ENCODE data around the gene S1PR4. TPM values are rescaled to one million over a fixed set of nuclear protein-coding genes. Genes with fewer than 3 reads are reported as not detected.
A peak's percentile ranks its signal among the peaks of the same experiment; 100 is the strongest.
"Not testable (repeated sequence)": the region's sequence is repeated elsewhere in the genome, so short reads cannot be mapped to it uniquely, and the experiment has no call there.

S1PR4 gene
- total and polyA plus RNA-seq, 3 experiments from 2014 or later: 64.3 to 494 (median 68.9) TPM

- H3K27ac Mint-ChIP-seq: peak overlapping the region in 2 of 8 donors; percentile 76
Observed at GRCh38 chr19:3149089-3149488, 29.5 kb upstream of the S1PR4 start.

GRCh38 chr19:3149526-3150505 is 28.8 kb upstream of the S1PR4 start:
- peaks cover 0 to 4% (median 1%) of the 10 kb centered on the region in 3 donors for H3K4me1 Mint-ChIP-seq
- Histone ChIP-seq H3K27me3 (ENCODE audit: insufficient read depth, low read length, poor library complexity, severe bottlenecking) (no peaks in the 10 kb centered on the region), H3K27ac (ENCODE audit: low read depth, low read length) (no peak overlapping the region), H3K9me3 (ENCODE audit: low read length) (no peaks in the 10 kb centered on the region), H3K4me3 (ENCODE audit: low read length) (no peak overlapping the region), H3K4me1 (ENCODE audit: insufficient read depth, low read length) (peaks cover 5% of the 10 kb centered on the region), H3K36me3 (ENCODE audit: insufficient read depth, low read length) (no peaks in the 10 kb centered on the region)
- ChIA-PET POLR2A (no interaction called here), CTCF (no interaction called here)
- H3K27ac Mint-ChIP-seq: peak overlapping the region in 2 of 8 donors; percentile 76
- no peak overlapping the region for H3K4me3 Mint-ChIP-seq
- H3K27me3 Mint-ChIP-seq: no peaks in the 10 kb centered on the region
- no peaks in the 10 kb centered on the region for H3K36me3 Mint-ChIP-seq
- no peaks in the 10 kb centered on the region for H3K9me3 Mint-ChIP-seq
- no peak for DNase-seq

More at GRCh38 chr19:3149089-3149488, 29.5 kb upstream of the S1PR4 start:
- Mint-ChIP-seq H3K36me3 (no peaks in the 10 kb centered on the region), H3K4me3 (no peak overlapping the region), H3K4me1 (peaks cover 0 to 4% (median 1%) of the 10 kb centered on the region in 3 donors), H3K27me3 (no peaks in the 10 kb centered on the region), H3K9me3 (no peaks in the 10 kb centered on the region)
- no peak overlapping the region for H3K27ac ChIP-seq (ENCODE audit: low read depth, low read length)
- no peaks in the 10 kb centered on the region for H3K27me3 ChIP-seq (ENCODE audit: insufficient read depth, low read length, poor library complexity, severe bottlenecking)
- no peak for DNase-seq
- H3K36me3 ChIP-seq (ENCODE audit: insufficient read depth, low read length): no peaks in the 10 kb centered on the region
- no peaks in the 10 kb centered on the region for H3K4me1 ChIP-seq (ENCODE audit: insufficient read depth, low read length)
- H3K4me3 ChIP-seq (ENCODE audit: low read length): no peak overlapping the region
- CTCF ChIA-PET: no interaction called here
- POLR2A ChIA-PET: no interaction called here
- no peaks in the 10 kb centered on the region for H3K9me3 ChIP-seq (ENCODE audit: low read length)

DNA sequence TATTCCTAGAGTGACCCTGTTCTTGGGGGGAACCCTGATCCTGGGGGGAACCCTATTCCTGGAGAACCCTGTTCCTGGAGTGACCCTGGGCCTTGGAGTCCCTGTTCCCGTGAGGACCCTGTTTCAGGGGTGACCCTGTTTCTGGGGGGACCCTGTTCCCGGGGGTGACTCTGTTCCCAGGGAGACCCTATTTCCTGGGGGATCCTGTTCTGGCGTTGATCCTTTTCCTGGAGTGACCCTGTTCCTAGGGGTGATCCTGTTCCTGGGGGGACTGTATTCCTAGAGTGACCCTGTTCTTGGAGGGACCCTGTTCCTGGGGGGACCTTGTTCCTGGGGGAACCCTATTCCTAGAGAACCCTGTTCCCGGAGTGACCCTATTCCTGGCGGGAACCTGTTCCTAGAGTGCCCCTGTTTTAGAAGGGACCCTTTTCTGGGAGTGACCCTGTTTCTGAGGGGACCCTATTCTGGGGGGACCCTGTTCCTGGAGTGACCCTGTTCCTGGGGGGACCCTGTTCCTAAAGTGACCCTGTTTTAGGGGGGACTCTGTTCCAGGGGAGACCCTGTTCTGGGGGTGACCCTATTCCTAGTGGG is 27.7 kb upstream of the S1PR4 start:
- no peaks in the 10 kb centered on the region for H3K27me3 Mint-ChIP-seq
- no peak overlapping the region for H3K27ac Mint-ChIP-seq
- no peak overlapping the region for H3K4me3 ChIP-seq (ENCODE audit: low read length)
- POLR2A ChIA-PET: no interaction called here
- CTCF ChIA-PET: no interaction called here
- H3K36me3 ChIP-seq (ENCODE audit: insufficient read depth, low read length): no peaks in the 10 kb centered on the region
- peaks cover 15% of the 10 kb centered on the region for H3K4me1 ChIP-seq (ENCODE audit: insufficient read depth, low read length)
- H3K36me3 Mint-ChIP-seq: no peaks in the 10 kb centered on the region
- no peaks in the 10 kb centered on the region for H3K9me3 Mint-ChIP-seq
- H3K27me3 ChIP-seq (ENCODE audit: insufficient read depth, low read length, poor library complexity, severe bottlenecking): no peaks in the 10 kb centered on the region
- no peak overlapping the region for H3K27ac ChIP-seq (ENCODE audit: low read depth, low read length)
- no peak for DNase-seq
- H3K4me3 Mint-ChIP-seq: no peak overlapping the region
- no peaks in the 10 kb centered on the region for H3K9me3 ChIP-seq (ENCODE audit: low read length)
- H3K4me1 Mint-ChIP-seq: peaks cover 0 to 4% (median 1%) of the 10 kb centered on the region in 3 donors

DNA sequence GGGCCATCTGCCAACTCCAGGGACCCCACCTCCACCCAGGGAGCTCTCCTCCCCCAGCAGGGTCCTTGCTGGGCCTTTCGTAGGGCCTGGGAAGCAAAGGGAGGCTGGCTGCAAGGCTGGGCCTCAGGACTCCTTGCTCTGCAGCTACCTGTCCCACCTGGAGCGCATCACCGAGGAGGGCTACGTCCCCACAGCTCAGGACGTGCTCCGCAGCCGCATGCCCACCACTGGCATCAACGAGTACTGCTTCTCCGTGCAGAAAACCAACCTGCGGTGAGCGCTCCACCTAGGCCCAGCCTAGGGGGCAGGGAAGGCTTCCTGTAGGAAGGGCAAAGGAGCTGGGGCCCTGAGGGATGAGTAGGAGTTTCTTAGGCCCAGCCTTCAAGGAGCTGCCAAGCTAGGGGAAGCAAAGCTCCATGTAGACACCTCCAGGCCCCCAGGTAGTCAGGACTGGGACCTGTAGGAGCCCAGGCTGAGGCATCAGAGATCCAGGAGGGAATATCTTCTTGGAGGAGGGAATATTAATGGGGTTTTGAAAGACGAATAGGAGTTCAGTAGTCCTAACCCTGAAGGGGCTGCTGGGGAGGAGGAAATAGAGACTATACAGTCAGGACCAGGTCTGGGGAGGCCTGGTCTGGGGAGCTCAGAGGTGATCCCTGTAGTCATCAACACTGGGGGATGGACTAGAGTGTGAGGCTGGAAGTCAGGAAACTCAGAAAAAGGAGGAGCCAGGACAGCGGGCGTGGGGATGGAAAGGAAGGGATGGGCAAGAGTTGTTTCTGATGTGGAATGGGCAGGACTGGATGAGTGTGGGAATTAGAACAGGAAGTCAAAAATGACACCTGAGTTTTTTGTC is 26.8 kb upstream of the S1PR4 start:
- Mint-ChIP-seq H3K27me3 (no peaks in the 10 kb centered on the region), H3K4me3 (no peak overlapping the region), H3K36me3 (no peaks in the 10 kb centered on the region), H3K9me3 (no peaks in the 10 kb centered on the region), H3K4me1 (peaks cover 0 to 4% (median 0%) of the 10 kb centered on the region in 3 donors), H3K27ac (no peak overlapping the region)
- H3K36me3 ChIP-seq (ENCODE audit: insufficient read depth, low read length): no peaks in the 10 kb centered on the region
- DNase-seq: no peak
- H3K27ac ChIP-seq (ENCODE audit: low read depth, low read length): no peak overlapping the region
- CTCF ChIA-PET: interaction anchor here (0.6 to 1.8 kb wide), 2 partner anchors 10 to 13 kb away, joined by 3 to 5 read pairs; no protein-coding TSS in a partner anchor
- no peaks in the 10 kb centered on the region for H3K9me3 ChIP-seq (ENCODE audit: low read length)
- no peak overlapping the region for H3K4me3 ChIP-seq (ENCODE audit: low read length)
- POLR2A ChIA-PET: no interaction called here
- peaks cover 19% of the 10 kb centered on the region for H3K4me1 ChIP-seq (ENCODE audit: insufficient read depth, low read length)
- no peaks in the 10 kb centered on the region for H3K27me3 ChIP-seq (ENCODE audit: insufficient read depth, low read length, poor library complexity, severe bottlenecking)

- no peak overlapping the region for H3K27ac ChIP-seq (ENCODE audit: low read depth, low read length)
- no peaks in the 10 kb centered on the region for H3K36me3 ChIP-seq (ENCODE audit: insufficient read depth, low read length)
- peaks cover 19% of the 10 kb centered on the region for H3K4me1 ChIP-seq (ENCODE audit: insufficient read depth, low read length)
- ChIA-PET CTCF (interaction anchor here (1.0 to 1.8 kb wide), 2 partner anchors 9 to 22 kb away, joined by 3 to 5 read pairs; no protein-coding TSS in a partner anchor), POLR2A (no interaction called here)
- H3K27me3 ChIP-seq (ENCODE audit: insufficient read depth, low read length, poor library complexity, severe bottlenecking): no peaks in the 10 kb centered on the region
- Mint-ChIP-seq H3K27ac (no peak overlapping the region), H3K27me3 (no peaks in the 10 kb centered on the region), H3K9me3 (no peaks in the 10 kb centered on the region), H3K4me1 (peaks cover 0 to 4% (median 2%) of the 10 kb centered on the region in 3 donors), H3K36me3 (no peaks in the 10 kb centered on the region), H3K4me3 (no peak overlapping the region)
- H3K9me3 ChIP-seq (ENCODE audit: low read length): no peaks in the 10 kb centered on the region
- DNase-seq: no peak
- no peak overlapping the region for H3K4me3 ChIP-seq (ENCODE audit: low read length)
Observed at GRCh38 chr19:3152419-3152780, 26.2 kb upstream of the S1PR4 start.

- H3K4me3 ChIP-seq (ENCODE audit: low read length): no peak overlapping the region
- no peak for DNase-seq
- Mint-ChIP-seq H3K36me3 (no peaks in the 10 kb centered on the region), H3K4me1 (peaks cover 0 to 6% (median 4%) of the 10 kb centered on the region in 3 donors), H3K9me3 (no peaks in the 10 kb centered on the region), H3K27me3 (no peaks in the 10 kb centered on the region), H3K27ac (no peak overlapping the region), H3K4me3 (no peak overlapping the region)
- peaks cover 19% of the 10 kb centered on the region for H3K4me1 ChIP-seq (ENCODE audit: insufficient read depth, low read length)
- ChIA-PET POLR2A (no interaction called here), CTCF (interaction anchor here (1.0 to 1.8 kb wide), 2 partner anchors 8 to 23 kb away, joined by 3 to 5 read pairs; no protein-coding TSS in a partner anchor)
- H3K27ac ChIP-seq (ENCODE audit: low read depth, low read length): no peak overlapping the region
- no peaks in the 10 kb centered on the region for H3K36me3 ChIP-seq (ENCODE audit: insufficient read depth, low read length)
- H3K9me3 ChIP-seq (ENCODE audit: low read length): no peaks in the 10 kb centered on the region
- H3K27me3 ChIP-seq (ENCODE audit: insufficient read depth, low read length, poor library complexity, severe bottlenecking): no peaks in the 10 kb centered on the region
Observed at GRCh38 chr19:3153286-3154230, 25.0 kb upstream of the S1PR4 start.

GRCh38 chr19:3154447-3154846 is 24.1 kb upstream of the S1PR4 start:
- H3K4me3 Mint-ChIP-seq: peak overlapping the region in 4 of 7 donors; percentile 72 to 87 (median 80)
- CTCF ChIA-PET: interaction anchor here (1.6 kb wide), 1 partner anchor 9 kb away, joined by 3 read pairs; no protein-coding TSS in a partner anchor
- H3K4me1 Mint-ChIP-seq; POLR2A ChIA-PET; H3K36me3 ChIP-seq (ENCODE audit: insufficient read depth, low read length); DNase-seq; H3K9me3 ChIP-seq (ENCODE audit: low read length); H3K36me3 Mint-ChIP-seq; H3K9me3 Mint-ChIP-seq; H3K27me3 ChIP-seq (ENCODE audit: insufficient read depth, low read length, poor library complexity, severe bottlenecking); H3K27me3 Mint-ChIP-seq: not testable (repeated sequence)
- Histone ChIP-seq H3K4me3 (ENCODE audit: low read length) (peak overlapping the region; percentile 52), H3K27ac (ENCODE audit: low read depth, low read length) (peak overlapping the region; percentile 64), H3K4me1 (ENCODE audit: insufficient read depth, low read length) (peaks cover 19% of the 10 kb centered on the region)
- H3K27ac Mint-ChIP-seq: peak overlapping the region in 1 of 8 donors; percentile 89
